WERI-Rb-1 (cell line): ENCODE results near the gene SPDYC.

Experiments used
- DNase-seq: peaks from one replicate; pipeline ENCODE4 v3.0.0-alpha.2; 2020
- H3K27ac ChIP-seq: fragments of 250-450 bp; sonication (Bioruptor Pico); 2 replicates; pipeline ENCODE4 v1.5.1; 2020; ENCODE audit warnings: mild to moderate bottlenecking, moderate library complexity
- H3K27me3 ChIP-seq: fragments of 250-450 bp; sonication (Bioruptor Pico); 2 replicates; pipeline ENCODE4 v1.5.1; 2021; ENCODE audit warnings: mild to moderate bottlenecking, low read depth, moderate library complexity; ENCODE audit not compliant: insufficient read depth, severe bottlenecking
- H3K36me3 ChIP-seq: fragments of 250-450 bp; sonication (Bioruptor Pico); 2 replicates; pipeline ENCODE4 v1.5.1; 2020; ENCODE audit warnings: mild to moderate bottlenecking, moderate library complexity
- H3K4me3 ChIP-seq: 2 replicates; pipeline ENCODE4 v1.5.1; 2011; ENCODE audit warnings: low read depth, mild to moderate bottlenecking, control low read depth, low read length
- H3K9me3 ChIP-seq: fragments of 250-450 bp; sonication (Bioruptor Pico); 2 replicates; pipeline ENCODE4 v1.5.1; 2021; ENCODE audit warnings: mild to moderate bottlenecking, moderate library complexity; ENCODE audit not compliant: severe bottlenecking
- CTCF ChIP-seq: IDR thresholded peaks from 2 replicates; pipeline ENCODE4 v1.5.1; 2011; ENCODE audit warnings: low read depth, mild to moderate bottlenecking, control low read depth, inconsistent platforms, low read length

Gene SPDYC

GRCh38 chr11:65129649-65130441, 40.2 kb upstream of the SPDYC start:
- peaks cover 79% of the 10 kb centered on the region for H3K36me3 ChIP-seq
- no peaks in the 10 kb centered on the region for H3K27me3 ChIP-seq
- H3K27ac ChIP-seq, result no peak overlapping the region
- no peaks in the 10 kb centered on the region for H3K9me3 ChIP-seq
- TF ChIP-seq CTCF, result no peak
- DNase-seq, result no peak
- no peak overlapping the region for H3K4me3 ChIP-seq

GRCh38 chr11:65130631-65131416, 39.2 kb upstream of the SPDYC start:
- no peaks in the 10 kb centered on the region for H3K9me3 ChIP-seq
- no peak overlapping the region for H3K27ac ChIP-seq
- H3K27me3 ChIP-seq, result no peaks in the 10 kb centered on the region
- DNase-seq, result no peak
- H3K4me3 ChIP-seq, result no peak overlapping the region
- TF ChIP-seq CTCF, result no peak
- H3K36me3 ChIP-seq, result peaks cover 69% of the 10 kb centered on the region

- no peak for TF ChIP-seq CTCF
- no peak for DNase-seq
- H3K4me3 ChIP-seq, result no peak overlapping the region
- no peak overlapping the region for H3K27ac ChIP-seq
- no peaks in the 10 kb centered on the region for H3K9me3 ChIP-seq
- H3K27me3 ChIP-seq, result no peaks in the 10 kb centered on the region
- H3K36me3 ChIP-seq, result peaks cover 63% of the 10 kb centered on the region
Measured at GRCh38 chr11:65131417-65131776, 38.6 kb upstream of the SPDYC start.

GRCh38 chr11:65131895-65132237, 38.2 kb upstream of the SPDYC start:
- H3K36me3 ChIP-seq, result peaks cover 59% of the 10 kb centered on the region
- H3K4me3 ChIP-seq, result no peak overlapping the region
- no peak for DNase-seq
- no peaks in the 10 kb centered on the region for H3K27me3 ChIP-seq
- TF ChIP-seq CTCF, result no peak
- H3K9me3 ChIP-seq, result no peaks in the 10 kb centered on the region
- no peak overlapping the region for H3K27ac ChIP-seq

GRCh38 chr11:65132238-65132987, 37.6 kb upstream of the SPDYC start:
- no peak for DNase-seq
- TF ChIP-seq CTCF, result no peak
- Histone ChIP-seq H3K27ac (no peak overlapping the region), H3K4me3 (no peak overlapping the region), H3K27me3 (no peaks in the 10 kb centered on the region), H3K36me3 (peaks cover 53% of the 10 kb centered on the region), H3K9me3 (no peaks in the 10 kb centered on the region)
